Progenitor cell of endocrine pancreas (in vitro differentiated cells): ENCODE data around the gene FUT8. TPM values are rescaled to one million over a fixed set of nuclear protein-coding genes. Genes with fewer than 3 reads are reported as not detected.

Experiments used
- DNase-seq: peaks from one replicate; pipeline ENCODE4 v3.0.0; 2021; ENCODE audit warnings: low spot score; ENCODE audit not compliant: unreplicated experiment
- H3K27ac Mint-ChIP-seq: 2 replicates; pipeline ENCODE4 v1.8.0; 2021; ENCODE audit warnings: mild to moderate bottlenecking, moderate library complexity, mixed read lengths
- H3K27me3 Mint-ChIP-seq: 2 replicates; pipeline ENCODE4 v1.8.0; 2021; ENCODE audit warnings: mixed read lengths
- H3K36me3 Mint-ChIP-seq: 2 replicates; pipeline ENCODE4 v1.8.0; 2022; ENCODE audit warnings: mixed read lengths; ENCODE audit not compliant: insufficient read depth
- H3K4me1 Mint-ChIP-seq: 2 replicates; pipeline ENCODE4 v1.8.0; 2021; ENCODE audit warnings: low read depth, mixed read lengths
- H3K4me3 Mint-ChIP-seq: 2 replicates; pipeline ENCODE4 v1.8.0; 2021; ENCODE audit warnings: low read depth, mild to moderate bottlenecking, moderate library complexity, mixed read lengths
- H3K9me3 Mint-ChIP-seq: 2 replicates; pipeline ENCODE4 v1.8.0; 2021; ENCODE audit warnings: low read depth, mixed read lengths
- total RNA-seq: library from RNA; stranded (reverse); gene quantifications from 2 replicates; pipeline ENCODE4 v1.2.1, GENCODE V29; 2021
- TF ChIP-seq, protein P1 (sequence below): fragments of 200-600 bp; sonication (generic); IDR thresholded peaks from one replicate; pipeline ENCODE4 v1.5.0; 2021; ENCODE audit warnings: antibody characterized with exemption, mild to moderate bottlenecking; ENCODE audit not compliant: unreplicated experiment

Gene FUT8
- total RNA-seq, 1 donor from 2014 or later = 38.8 TPM

DNA sequence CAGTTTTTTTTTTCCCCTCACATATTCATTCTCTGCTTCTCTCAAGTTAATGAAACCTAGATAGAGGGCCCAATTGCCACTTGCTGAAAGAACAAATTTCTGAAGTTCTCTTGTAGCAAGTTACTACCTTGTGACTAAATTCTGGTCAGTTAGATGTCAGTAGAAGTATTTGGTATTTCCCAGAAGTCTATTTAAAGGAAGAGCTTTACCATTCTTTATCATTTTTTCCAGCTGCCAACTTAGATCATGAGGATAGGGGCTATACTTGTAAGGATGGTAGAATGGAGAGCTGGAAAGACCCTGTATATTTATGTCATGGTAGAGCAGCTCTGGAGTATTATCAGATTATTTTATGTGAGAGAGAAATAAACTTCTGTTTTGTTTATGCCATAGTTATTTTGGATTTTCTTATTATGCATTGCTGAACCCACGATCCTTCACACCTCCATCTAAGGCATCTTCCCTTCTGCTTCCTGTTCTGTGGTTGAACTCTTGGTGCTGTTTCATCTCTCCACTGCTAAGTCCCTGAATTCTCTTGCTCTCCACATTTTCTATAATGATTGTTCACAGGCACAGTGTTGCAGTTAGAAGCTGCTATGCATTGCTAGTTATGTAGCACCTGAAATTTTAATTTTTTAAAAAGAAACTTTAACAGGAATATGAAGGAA, 25.9 kb downstream of the FUT8 start:
- Mint-ChIP-seq H3K36me3 (peaks cover 3% of the 10 kb centered on the region), H3K4me1 (peaks cover 8% of the 10 kb centered on the region), H3K4me3 (no peak overlapping the region), H3K27ac (no peak overlapping the region), H3K9me3 (no peaks in the 10 kb centered on the region), H3K27me3 (peaks cover 11% of the 10 kb centered on the region)
- no peak for DNase-seq
- TF ChIP-seq, protein P1, sequence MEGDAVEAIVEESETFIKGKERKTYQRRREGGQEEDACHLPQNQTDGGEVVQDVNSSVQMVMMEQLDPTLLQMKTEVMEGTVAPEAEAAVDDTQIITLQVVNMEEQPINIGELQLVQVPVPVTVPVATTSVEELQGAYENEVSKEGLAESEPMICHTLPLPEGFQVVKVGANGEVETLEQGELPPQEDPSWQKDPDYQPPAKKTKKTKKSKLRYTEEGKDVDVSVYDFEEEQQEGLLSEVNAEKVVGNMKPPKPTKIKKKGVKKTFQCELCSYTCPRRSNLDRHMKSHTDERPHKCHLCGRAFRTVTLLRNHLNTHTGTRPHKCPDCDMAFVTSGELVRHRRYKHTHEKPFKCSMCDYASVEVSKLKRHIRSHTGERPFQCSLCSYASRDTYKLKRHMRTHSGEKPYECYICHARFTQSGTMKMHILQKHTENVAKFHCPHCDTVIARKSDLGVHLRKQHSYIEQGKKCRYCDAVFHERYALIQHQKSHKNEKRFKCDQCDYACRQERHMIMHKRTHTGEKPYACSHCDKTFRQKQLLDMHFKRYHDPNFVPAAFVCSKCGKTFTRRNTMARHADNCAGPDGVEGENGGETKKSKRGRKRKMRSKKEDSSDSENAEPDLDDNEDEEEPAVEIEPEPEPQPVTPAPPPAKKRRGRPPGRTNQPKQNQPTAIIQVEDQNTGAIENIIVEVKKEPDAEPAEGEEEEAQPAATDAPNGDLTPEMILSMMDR = no peak

DNA sequence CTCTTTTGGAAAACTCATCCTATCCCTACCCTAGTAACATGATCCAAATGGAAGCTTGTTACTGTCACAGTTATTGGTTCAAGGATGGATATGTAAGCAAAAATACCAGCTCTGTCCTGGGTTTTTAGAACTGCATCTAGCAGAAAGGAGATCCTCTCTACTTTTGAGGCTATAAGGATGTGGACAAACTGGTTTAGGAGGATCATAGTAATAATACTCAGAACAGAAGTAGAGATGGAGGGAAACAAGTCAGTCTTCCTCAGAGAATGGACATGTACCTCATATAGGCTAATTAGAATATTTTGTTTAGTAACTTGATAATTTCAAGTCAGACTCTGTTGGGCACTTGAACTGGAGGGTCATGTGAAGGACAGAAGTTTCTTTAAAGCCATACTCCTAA, 26.6 kb downstream of the FUT8 start:
- Mint-ChIP-seq H3K36me3 (peaks cover 3% of the 10 kb centered on the region), H3K4me3 (no peak overlapping the region)
- TF ChIP-seq, protein P1 = no peak

DNA sequence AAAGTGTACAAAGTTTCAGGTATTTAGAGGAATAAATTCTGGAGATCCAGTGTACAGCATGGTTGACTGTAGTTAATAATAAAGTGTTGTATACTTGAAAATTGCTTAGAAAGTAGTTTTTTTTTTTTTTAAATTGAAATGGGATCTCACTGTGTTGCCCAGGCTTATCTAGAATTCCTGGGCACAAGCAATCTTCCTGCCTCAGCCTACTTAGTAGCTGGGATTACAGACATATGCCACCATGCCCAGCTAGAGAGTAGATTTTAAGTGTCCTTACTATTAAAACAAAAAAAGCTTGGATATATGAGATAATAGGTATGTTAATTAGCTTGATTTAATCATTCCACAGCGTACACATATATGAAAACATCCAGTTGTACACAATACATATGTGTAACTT, 27.7 kb downstream of the FUT8 start:
- Mint-ChIP-seq H3K4me1 (peaks cover 4% of the 10 kb centered on the region), H3K9me3 (no peaks in the 10 kb centered on the region), H3K4me3 (no peak overlapping the region), H3K27ac (no peak overlapping the region), H3K36me3 (peaks cover 3% of the 10 kb centered on the region), H3K27me3 (peaks cover 11% of the 10 kb centered on the region)
- DNase-seq = no peak
- TF ChIP-seq, protein P1 = no peak

More for the DNA sequence above, 26.6 kb downstream of the FUT8 start:
- Mint-ChIP-seq H3K9me3 (no peaks in the 10 kb centered on the region), H3K4me1 (peaks cover 6% of the 10 kb centered on the region), H3K27me3 (peaks cover 11% of the 10 kb centered on the region), H3K27ac (no peak overlapping the region)
- no peak for DNase-seq

DNA sequence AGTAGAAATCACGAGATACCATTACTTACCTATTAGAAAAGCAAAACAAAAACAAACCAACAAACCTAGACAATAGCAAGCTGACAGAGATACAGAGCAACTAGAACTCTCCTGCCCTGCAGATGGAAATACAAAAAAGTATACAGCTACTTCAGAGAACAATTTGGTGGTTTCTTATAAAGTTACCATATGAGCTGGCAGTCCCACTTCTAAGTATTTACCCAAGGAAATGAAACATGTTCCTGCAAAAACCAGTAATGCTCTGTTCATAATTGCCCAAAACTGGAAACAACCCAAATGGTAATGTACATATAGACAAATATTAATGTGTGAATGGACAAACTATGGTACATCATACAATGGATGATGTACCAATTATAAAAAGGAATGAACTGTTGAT, 31.7 kb downstream of the FUT8 start:
- Mint-ChIP-seq H3K27me3 (no peaks in the 10 kb centered on the region), H3K36me3 (peaks cover 1% of the 10 kb centered on the region), H3K4me3 (no peak overlapping the region), H3K9me3 (no peaks in the 10 kb centered on the region), H3K27ac (no peak overlapping the region), H3K4me1 (peaks cover 6% of the 10 kb centered on the region)
- DNase-seq = no peak
- TF ChIP-seq, protein P1 = no peak

DNA sequence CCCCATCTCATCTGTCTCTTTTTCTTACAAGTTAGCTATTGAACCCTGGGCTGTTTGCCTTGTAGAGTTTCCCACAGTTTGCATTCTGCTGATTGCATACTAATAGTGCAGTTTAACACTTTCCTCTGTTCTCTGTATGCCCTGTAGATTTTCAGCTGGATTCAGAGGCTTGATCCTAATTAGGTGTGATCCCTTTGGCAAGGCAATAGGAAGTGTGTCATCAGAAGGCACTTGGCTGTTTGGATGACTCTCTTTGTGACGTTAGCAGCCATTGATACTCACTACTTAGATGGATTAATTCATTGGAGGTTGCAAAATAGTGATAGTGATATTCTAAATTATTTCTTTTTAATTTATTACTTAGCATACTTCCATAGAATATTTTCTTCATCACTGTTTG, 33.6 kb downstream of the FUT8 start:
- no peak for DNase-seq
- Mint-ChIP-seq H3K4me3 (no peak overlapping the region), H3K9me3 (no peaks in the 10 kb centered on the region)

More for the DNA sequence above, 33.6 kb downstream of the FUT8 start:
- H3K36me3 Mint-ChIP-seq = peaks cover 1% of the 10 kb centered on the region
- H3K27ac Mint-ChIP-seq = no peak overlapping the region
- TF ChIP-seq, protein P1 = no peak
- H3K4me1 Mint-ChIP-seq = peaks cover 4% of the 10 kb centered on the region
- no peaks in the 10 kb centered on the region for H3K27me3 Mint-ChIP-seq
